Cardiac muscle cell (in vitro differentiated cells and primary cell): Measurements from ENCODE around the gene ENPP7. TPM values are rescaled to one million over a fixed set of nuclear protein-coding genes. Genes with fewer than 3 reads are reported as not detected.

Experiments
- DNase-seq, 2 donors: peaks; one replicate each; pipeline versions ENCODE4 v3.0.0 to v3.0.0-alpha.2; 2010 to 2017; ENCODE audit warnings: low read depth in 1 of 2, low spot score in 1 of 2
- H3K27ac ChIP-seq: fragments of 200-600 bp; sonication (generic); 2 replicates; pipeline ENCODE4 v1.5.1; 2016
- H3K27me3 ChIP-seq: fragments of 200-600 bp; sonication (generic); 2 replicates; pipeline ENCODE4 v1.6.0; 2016; ENCODE audit warnings: control low read depth
- H3K36me3 ChIP-seq: fragments of 200-600 bp; sonication (generic); 2 replicates; pipeline ENCODE4 v1.5.1; 2016; ENCODE audit warnings: control low read depth
- H3K4me1 ChIP-seq: fragments of 200-600 bp; sonication (generic); 2 replicates; pipeline ENCODE4 v1.8.1; 2017; ENCODE audit warnings: low read depth, mild to moderate bottlenecking, mixed run types
- H3K4me3 ChIP-seq: fragments of 200-600 bp; sonication (generic); 2 replicates; pipeline ENCODE4 v1.5.1; 2016; ENCODE audit warnings: mild to moderate bottlenecking
- H3K9me3 ChIP-seq: fragments of 200-600 bp; sonication (generic); 2 replicates; pipeline ENCODE4 v1.5.1; 2017; ENCODE audit warnings: low read depth, mild to moderate bottlenecking, control low read depth
- CTCF ChIP-seq: IDR thresholded peaks from 2 replicates; pipeline ENCODE4 v1.5.1; 2012; ENCODE audit warnings: low read depth, mild to moderate bottlenecking, low read length
- polyA plus RNA-seq: library from polyadenylated mRNA; unstranded; fragments of >200 nt; fragmentation: Nextera tagmentation; extraction: Ambion mirVana; gene quantifications from 2 replicates; pipeline ENCODE4 v1.2.1, GENCODE V29; 2016
- total RNA-seq: library from RNA; depleted of rRNA; stranded (reverse); fragments of >200 nt; gene quantifications from 2 replicates; pipeline ENCODE4 v1.2.3, GENCODE V29; 2016

Gene ENPP7
- total and polyA plus RNA-seq, 2 experiments from 2014 or later = not detected

- Histone ChIP-seq H3K4me1 (peaks cover 5% of the 10 kb centered on the region), H3K36me3 (no peaks in the 10 kb centered on the region), H3K9me3 (no peaks in the 10 kb centered on the region), H3K27me3 (peaks cover 3% of the 10 kb centered on the region), H3K4me3 (no peak overlapping the region), H3K27ac (no peak overlapping the region)
- no peak for TF ChIP-seq CTCF
- no peak for DNase-seq
These were observed 6.5 kb downstream of the ENPP7 start for GRCh38 chr17:79737046-79737921.

GRCh38 chr17:79737922-79738578 lies 7.3 kb downstream of the ENPP7 start:
- Histone ChIP-seq H3K27ac (no peak overlapping the region), H3K4me1 (peaks cover 5% of the 10 kb centered on the region), H3K4me3 (no peak overlapping the region), H3K27me3 (peaks cover 6% of the 10 kb centered on the region), H3K9me3 (no peaks in the 10 kb centered on the region), H3K36me3 (no peaks in the 10 kb centered on the region)
- DNase-seq = no peak
- no peak for TF ChIP-seq CTCF

GRCh38 chr17:79738643-79739042 lies 7.9 kb downstream of the ENPP7 start:
- DNase-seq = no peak
- Histone ChIP-seq H3K9me3 (no peaks in the 10 kb centered on the region), H3K27me3 (peaks cover 8% of the 10 kb centered on the region), H3K4me3 (no peak overlapping the region), H3K36me3 (no peaks in the 10 kb centered on the region), H3K4me1 (peaks cover 5% of the 10 kb centered on the region), H3K27ac (no peak overlapping the region)
- TF ChIP-seq CTCF = no peak

- Histone ChIP-seq H3K9me3 (no peaks in the 10 kb centered on the region), H3K27me3 (peaks cover 12% of the 10 kb centered on the region), H3K4me1 (peaks cover 5% of the 10 kb centered on the region), H3K27ac (no peak overlapping the region), H3K4me3 (no peak overlapping the region), H3K36me3 (no peaks in the 10 kb centered on the region)
- no peak for DNase-seq
- no peak for TF ChIP-seq CTCF
These were observed 8.7 kb downstream of the ENPP7 start for GRCh38 chr17:79739148-79740062.

GRCh38 chr17:79740413-79740812 lies 9.7 kb downstream of the ENPP7 start:
- TF ChIP-seq CTCF = no peak
- Histone ChIP-seq H3K4me1 (peaks cover 5% of the 10 kb centered on the region), H3K27ac (no peak overlapping the region), H3K4me3 (no peak overlapping the region), H3K9me3 (no peaks in the 10 kb centered on the region), H3K36me3 (no peaks in the 10 kb centered on the region), H3K27me3 (peaks cover 21% of the 10 kb centered on the region)
- peak; percentile 35 to 71 for DNase-seq
